HepG2 (cell line): ENCODE data around the gene MTF1. TPM values are rescaled to one million over a fixed set of nuclear protein-coding genes. Genes with fewer than 3 reads are reported as not detected.

ENCODE experiments used
- BRD4 ChIP-seq: sonication (generic); formaldehyde crosslinking; IDR thresholded peaks from 2 replicates; pipeline ENCODE4 v1.4.0; 2020; ENCODE audit warnings: missing genetic modification reagents
- CREB1 ChIP-seq, 2 experiments: fragments of 450-650 bp in 1 of 2; IDR thresholded peaks; 2 replicates each; pipeline ENCODE4 v1.6.1; 2016 to 2017; ENCODE audit warnings: control low read depth in 1 of 2, mild to moderate bottlenecking in 1 of 2, missing compliant biosample characterization in 1 of 2, missing genetic modification characterization in 1 of 2
- GABPA ChIP-seq, 2 experiments: IDR thresholded peaks; 2 replicates each; pipeline ENCODE4 v1.6.1; 2011 to 2016; ENCODE audit warnings: low read depth in 2 of 2, low read length in 1 of 2, missing biosample characterization in 1 of 2, missing genetic modification characterization in 1 of 2
- MIXL1 ChIP-seq: IDR thresholded peaks from 2 replicates; pipeline ENCODE4 v1.6.1; 2016
- NAIF1 ChIP-seq: sonication (generic); formaldehyde crosslinking; IDR thresholded peaks from 2 replicates; pipeline ENCODE4 v1.5.0; 2020; ENCODE audit warnings: mild to moderate bottlenecking, missing genetic modification reagents, borderline replicate concordance
- NFKB2 ChIP-seq: sonication (generic); formaldehyde crosslinking; IDR thresholded peaks from 2 replicates; pipeline ENCODE4 v1.4.0; 2020; ENCODE audit warnings: missing genetic modification reagents, borderline replicate concordance
- NFKBIZ ChIP-seq: IDR thresholded peaks from 2 replicates; pipeline ENCODE4 v1.6.1; 2018; ENCODE audit warnings: missing genetic modification reagents, missing compliant biosample characterization
- PHF8 ChIP-seq: sonication (generic); formaldehyde crosslinking; IDR thresholded peaks from 2 replicates; pipeline ENCODE4 v1.5.0; 2020; ENCODE audit warnings: missing genetic modification reagents
- PTBP1 ChIP-seq: fragments of 200-400 bp; formaldehyde crosslinking; IDR thresholded peaks from 2 replicates; pipeline ENCODE4 v1.6.1; 2018; ENCODE audit warnings: low read length, low read depth; ENCODE audit not compliant: poor library complexity, severe bottlenecking
- RNF219 ChIP-seq: sonication (generic); formaldehyde crosslinking; IDR thresholded peaks from 2 replicates; pipeline ENCODE4 v1.5.0; 2020; ENCODE audit warnings: mild to moderate bottlenecking, missing genetic modification reagents
- SAFB2 ChIP-seq: sonication (generic); formaldehyde crosslinking; IDR thresholded peaks from 2 replicates; pipeline ENCODE4 v1.5.1; 2020; ENCODE audit warnings: missing genetic modification reagents, low read depth, mild to moderate bottlenecking, borderline replicate concordance
- SNAPC2 ChIP-seq: sonication (generic); formaldehyde crosslinking; IDR thresholded peaks from 2 replicates; pipeline ENCODE4 v1.8.1; 2022; ENCODE audit warnings: mild to moderate bottlenecking, missing genetic modification reagents
- ZHX2 ChIP-seq, 2 experiments: sonication (generic) in 1 of 2; formaldehyde crosslinking in 1 of 2; IDR thresholded peaks; 2 replicates each; pipeline versions ENCODE4 v1.6.1 to v1.9.0; 2014 to 2022; ENCODE audit warnings: antibody characterized with exemption in 1 of 2, borderline replicate concordance in 1 of 2, inconsistent platforms in 1 of 2, low read depth in 1 of 2, missing genetic modification reagents in 1 of 2
- ZNF124 ChIP-seq: sonication (generic); formaldehyde crosslinking; IDR thresholded peaks from 2 replicates; pipeline ENCODE4 v1.4.0; 2020; ENCODE audit warnings: missing genetic modification reagents
- ZNF34 ChIP-seq: sonication (generic); formaldehyde crosslinking; IDR thresholded peaks from 2 replicates; pipeline ENCODE4 v1.4.0; 2020; ENCODE audit warnings: mild to moderate bottlenecking, missing genetic modification reagents, borderline replicate concordance
- ZNF547 ChIP-seq: sonication (generic); formaldehyde crosslinking; IDR thresholded peaks from 2 replicates; pipeline ENCODE4 v1.5.1; 2020; ENCODE audit warnings: mild to moderate bottlenecking, missing genetic modification reagents
- ZNF629 ChIP-seq: sonication (generic); formaldehyde crosslinking; conservative IDR thresholded peaks from 2 replicates; pipeline ENCODE4 v1.5.0; 2020; ENCODE audit warnings: missing genetic modification reagents
- polyA plus RNA-seq, 8 experiments: library from polyadenylated mRNA; depleted of rRNA in 3 of 8; stranded (reverse) in 7 of 8; unstranded in 1 of 8; fragments of >200 nt; fragmentation: Illumina TruSeq in 4 of 8; extraction: Trizol in 4 of 8; gene quantifications; 2 replicates each; pipeline versions ENCODE4 v1.2.1 to v1.2.3, GENCODE V29; 2011 to 2016; ENCODE audit warnings: low read depth in 4 of 8, missing spikeins in 1 of 8, mixed read lengths in 1 of 8; ENCODE audit not compliant: insufficient read depth in 1 of 8
- total RNA-seq, 5 experiments: library from RNA; depleted of rRNA; stranded (reverse); fragments of >200 nt; fragmentation: Illumina TruSeq; extraction: Trizol; gene quantifications; 2 replicates each; pipeline ENCODE4 v1.2.3, GENCODE V29; 2016; ENCODE audit warnings: low read depth in 1 of 5
- TF ChIP-seq, protein P1 (sequence below): sonication (generic); formaldehyde crosslinking; IDR thresholded peaks from 2 replicates; pipeline ENCODE4 v1.4.0; 2020; ENCODE audit warnings: mild to moderate bottlenecking, missing genetic modification reagents

Gene MTF1
- total and polyA plus RNA-seq, 2 of the 13 experiments (the other 11 are each of a cell fraction or from before 2014, with no cell fraction given): 2.4 to 3.3 TPM

- TF ChIP-seq RNF219 (CRISPR knock-in tag): no peak; the same call in 1 of the 2 replicates
- TF ChIP-seq ZNF629: peak; percentile 92
- no peak for TF ChIP-seq NAIF1
- TF ChIP-seq NFKBIZ (CRISPR knock-in tag): no peak
- peak; percentile 62; the same call in 1 of the 2 replicates for TF ChIP-seq ZNF547 (CRISPR knock-in tag)
- 0 out of 2 replicates have a peak, but pooled peaks have one; percentile 41 for TF ChIP-seq ZHX2 (IDR thresholded peaks at IDR 0.05; ENCODE audit: low read depth)
- TF ChIP-seq ZHX2 (CRISPR knock-in tag; IDR thresholded peaks at IDR 0.05; ENCODE audit: borderline replicate concordance): no peak
- TF ChIP-seq, protein P1, sequence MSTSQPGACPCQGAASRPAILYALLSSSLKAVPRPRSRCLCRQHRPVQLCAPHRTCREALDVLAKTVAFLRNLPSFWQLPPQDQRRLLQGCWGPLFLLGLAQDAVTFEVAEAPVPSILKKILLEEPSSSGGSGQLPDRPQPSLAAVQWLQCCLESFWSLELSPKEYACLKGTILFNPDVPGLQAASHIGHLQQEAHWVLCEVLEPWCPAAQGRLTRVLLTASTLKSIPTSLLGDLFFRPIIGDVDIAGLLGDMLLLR (CRISPR knock-in tag): peak; percentile 87; the same call in 1 of the 2 replicates
- no peak for TF ChIP-seq BRD4
- peak; percentile 86 for TF ChIP-seq PHF8 (CRISPR knock-in tag)
- TF ChIP-seq SNAPC2: peak; percentile 57; the same call in 1 of the 2 replicates
- no peak; the same call in 1 of the 2 replicates for TF ChIP-seq NFKB2 (CRISPR knock-in tag)
- TF ChIP-seq MIXL1 (CRISPR knock-in tag): no peak
- TF ChIP-seq ZNF124 (CRISPR knock-in tag): 0 out of 2 replicates have a peak, but pooled peaks have one; percentile 42
- TF ChIP-seq CREB1 (IDR thresholded peaks at IDR 0.05): peak; percentile 93
- TF ChIP-seq CREB1 (CRISPR knock-in tag; IDR thresholded peaks at IDR 0.05): peak; percentile 99
- no peak for TF ChIP-seq PTBP1
- TF ChIP-seq ZNF34 (CRISPR knock-in tag): no peak; the same call in 1 of the 2 replicates
- TF ChIP-seq GABPA (IDR thresholded peaks at IDR 0.05; ENCODE audit: low read depth, low read length): peak; percentile 98
- TF ChIP-seq GABPA (CRISPR knock-in tag; IDR thresholded peaks at IDR 0.05; ENCODE audit: low read depth): peak; percentile 100
- no peak for TF ChIP-seq SAFB2 (CRISPR knock-in tag)
Measured at GRCh38 chr1:37859507-37860345, at the start of gene MTF1 (continued).
